Measurements from ENCODE around the gene CDK16.

- no peak for TF ChIP-seq EZH2 (IDR thresholded peaks at IDR 0.05; ENCODE audit: borderline replicate concordance, insufficient read depth, low read length, poor library complexity, severe bottlenecking)
- no peak for TF ChIP-seq REST (IDR thresholded peaks at IDR 0.05; ENCODE audit: borderline replicate concordance)
- TF ChIP-seq CTCF (IDR thresholded peaks at IDR 0.05; ENCODE audit: poor library complexity, severe bottlenecking) = no peak
- peak; percentile 60 for TF ChIP-seq MXI1 (conservative IDR thresholded peaks at IDR 0.05; ENCODE audit: poor library complexity, severe bottlenecking)
- peak; percentile 38 for TF ChIP-seq POLR2AphosphoS5 (IDR thresholded peaks at IDR 0.05)
- TF ChIP-seq EP300 (conservative IDR thresholded peaks at IDR 0.05; ENCODE audit: poor library complexity, severe bottlenecking) = no peak
- no peak for TF ChIP-seq RAD21 (conservative IDR thresholded peaks at IDR 0.05)
These were observed 27.8 kb upstream of the CDK16 start for GRCh38 chrX:47190445-47191269.

Data from neural cell (in vitro differentiated cells).